HepG2 (cell line): ENCODE measurements around the gene GATD1. TPM values are rescaled to one million over a fixed set of nuclear protein-coding genes. Genes with fewer than 3 reads are reported as not detected.

Source experiments
- ATAC-seq: fragments of 200-7000 bp; cut with Tn5 transposase; 3 replicates; pipeline ENCODE4 v1.9.1; 2020; ENCODE audit warnings: mild to moderate bottlenecking, moderate library complexity
- BruUV-seq: library from RNA; stranded (reverse); fragments of 400-500 nt; replicated peaks from 2 replicates; lab custom pipeline; 2021; lab: Mats Ljungman, UMichigan
- CTCF ChIA-PET: fragments of 300-600 bp; formaldehyde crosslinking; extraction: SDS; loops from one replicate; lab custom pipeline; 2021; ENCODE audit warnings: low total read pairs, inconsistent platforms, low intra/inter-chr PET ratio; lab: Yijun Ruan, JAX
- POLR2A ChIA-PET: fragments of 350-600 bp; sonication (Branson Sonifier 250); formaldehyde crosslinking; loops from one replicate; lab custom pipeline; 2020; ENCODE audit warnings: antibody characterized with exemption, inconsistent platforms; lab: Yijun Ruan, JAX
- DNase-seq: peaks from one replicate; pipeline ENCODE4 v3.0.0-alpha.2; 2015; ENCODE audit warnings: low spot score
- FAIRE-seq: peaks from 3 replicates; lab custom pipeline; 2011; peaks lifted over from hg19 to GRCh38; lab: Jason Lieb, UNC
- H2AFZ ChIP-seq: one replicate; pipeline ENCODE4 v1.6.1; 2011; ENCODE audit warnings: low read length, inconsistent platforms
- H3K27ac ChIP-seq: fragments of 300-600 bp; 3 replicates; pipeline ENCODE4 v1.8.0; 2011; ENCODE audit warnings: mixed run types, mild to moderate bottlenecking, mixed read lengths, low read length, inconsistent platforms; ENCODE audit not compliant: insufficient read depth; ENCODE audit errors: extremely low read length
- H3K27me3 ChIP-seq, 2 experiments: fragments of 200-600 bp in 1 of 2; 2 replicates in 1 of 2; 3 replicates in 1 of 2; pipeline versions ENCODE4 v1.6.0 to v1.8.0; 2011; ENCODE audit warnings: low read length in 2 of 2, mild to moderate bottlenecking in 2 of 2, moderate library complexity in 2 of 2, inconsistent platforms in 1 of 2; ENCODE audit not compliant: insufficient read depth in 2 of 2, control insufficient read depth in 1 of 2
- H3K36me3 ChIP-seq, 2 experiments: fragments of 200-600 bp in 1 of 2; replicated peaks in 1 of 2; 2 replicates in 1 of 2; 3 replicates in 1 of 2; pipeline versions ENCODE4 v1.5.1 to v1.8.0; 2011; ENCODE audit warnings: low read length in 2 of 2, inconsistent platforms in 1 of 2; ENCODE audit not compliant: insufficient read depth in 2 of 2, control insufficient read depth in 1 of 2
- H3K4me1 ChIP-seq: 2 replicates; pipeline ENCODE4 v1.5.1; 2012; ENCODE audit warnings: low read length, inconsistent platforms; ENCODE audit not compliant: insufficient read depth
- H3K4me2 ChIP-seq: 2 replicates; pipeline ENCODE4 v1.6.0; 2011; ENCODE audit warnings: low read depth, low read length, inconsistent platforms
- H3K4me3 ChIP-seq, 3 experiments: fragments of 200-600 bp in 1 of 3; sonication (generic), shearing (Covaris generic) in 1 of 3; replicated peaks in 1 of 3; 2 replicates each; pipeline ENCODE4 v1.5.1; 2011 to 2016; ENCODE audit warnings: low read length in 3 of 3, inconsistent platforms in 2 of 3, low read depth in 2 of 3, mild to moderate bottlenecking in 2 of 3, control low read depth in 1 of 3, mixed read lengths in 1 of 3; ENCODE audit not compliant: insufficient read depth in 1 of 3
- H3K79me2 ChIP-seq: one replicate; pipeline ENCODE4 v1.6.1; 2011; ENCODE audit warnings: low read length, inconsistent platforms; ENCODE audit not compliant: insufficient read depth
- H3K9ac ChIP-seq: 2 replicates; pipeline ENCODE4 v1.6.0; 2011; ENCODE audit warnings: mild to moderate bottlenecking, low read depth, low read length, inconsistent platforms; ENCODE audit not compliant: insufficient read depth
- H3K9me3 ChIP-seq: 2 replicates; pipeline ENCODE4 v1.5.1; 2012; ENCODE audit warnings: mild to moderate bottlenecking, low read length
- H4K20me1 ChIP-seq: 2 replicates; pipeline ENCODE4 v1.6.0; 2011; ENCODE audit warnings: inconsistent platforms, mild to moderate bottlenecking, low read length, moderate library complexity; ENCODE audit not compliant: insufficient read depth
- GATAD1 ChIP-seq: IDR thresholded peaks from 2 replicates; pipeline ENCODE4 v1.6.1; 2016; ENCODE audit warnings: missing genetic modification reagents, missing compliant biosample characterization
- IRX3 ChIP-seq: sonication (generic); formaldehyde crosslinking; IDR thresholded peaks from 2 replicates; pipeline ENCODE4 v1.8.1; 2023; ENCODE audit warnings: mild to moderate bottlenecking, low read depth, missing genetic modification reagents, borderline replicate concordance
- MAFG ChIP-seq: sonication (generic); formaldehyde crosslinking; IDR thresholded peaks from 2 replicates; pipeline ENCODE4 v1.5.1; 2020; ENCODE audit warnings: mild to moderate bottlenecking, missing genetic modification reagents
- MED8 ChIP-seq: sonication (generic); formaldehyde crosslinking; IDR thresholded peaks from 2 replicates; pipeline ENCODE4 v1.8.1; 2023; ENCODE audit warnings: mild to moderate bottlenecking, missing genetic modification reagents; ENCODE audit not compliant: insufficient replicate concordance
- NCOR1 ChIP-seq: fragments of 200-600 bp; sonication (generic); IDR thresholded peaks from 2 replicates; pipeline ENCODE4 v1.7.0; 2017; ENCODE audit warnings: antibody characterized with exemption, low read length, borderline replicate concordance
- RBM22 ChIP-seq: fragments of 200-400 bp; formaldehyde crosslinking; optimal IDR thresholded peaks from 2 replicates; pipeline ENCODE3; 2017; ENCODE audit warnings: mild to moderate bottlenecking, low read length, moderate library complexity
- SIN3B ChIP-seq: fragments of 150-350 bp; IDR thresholded peaks from 2 replicates; pipeline ENCODE4 v1.6.1; 2014; ENCODE audit warnings: low read length
- THRA ChIP-seq: sonication (generic); formaldehyde crosslinking; IDR thresholded peaks from 2 replicates; pipeline ENCODE4 v1.4.0; 2020; ENCODE audit warnings: missing genetic modification reagents, borderline replicate concordance
- UBTF ChIP-seq: sonication (generic); formaldehyde crosslinking; IDR thresholded peaks from 2 replicates; pipeline ENCODE4 v1.4.0; 2020; ENCODE audit warnings: mild to moderate bottlenecking, missing genetic modification reagents
- ZNF230 ChIP-seq: sonication (generic); formaldehyde crosslinking; IDR thresholded peaks from 2 replicates; pipeline ENCODE4 v1.4.0; 2020; ENCODE audit warnings: mild to moderate bottlenecking, missing genetic modification reagents
- ZNF281 ChIP-seq: sonication (generic); formaldehyde crosslinking; IDR thresholded peaks from 2 replicates; pipeline ENCODE4 v1.4.0; 2020; ENCODE audit warnings: missing genetic modification reagents, borderline replicate concordance
- ZNF292 ChIP-seq: sonication (generic); formaldehyde crosslinking; IDR thresholded peaks from 2 replicates; pipeline ENCODE4 v1.8.1; 2022; ENCODE audit warnings: mild to moderate bottlenecking, low read depth, missing genetic modification reagents, borderline replicate concordance
- ZNF543 ChIP-seq: sonication (generic); formaldehyde crosslinking; IDR thresholded peaks from 2 replicates; pipeline ENCODE4 v1.4.0; 2020; ENCODE audit warnings: mild to moderate bottlenecking, missing genetic modification reagents
- ZNF780A ChIP-seq: sonication (generic); formaldehyde crosslinking; IDR thresholded peaks from 2 replicates; pipeline ENCODE4 v1.8.0; 2022; ENCODE audit warnings: mild to moderate bottlenecking, missing genetic modification reagents, moderate library complexity
- ZNF784 ChIP-seq: sonication (generic); formaldehyde crosslinking; IDR thresholded peaks from 2 replicates; pipeline ENCODE4 v1.5.1; 2020; ENCODE audit warnings: missing genetic modification reagents, mild to moderate bottlenecking, borderline replicate concordance
- WGBS: methylation state at CpG from one replicate; pipeline ENCODE4 v1.1.6; 2017; ENCODE audit warnings: low lambda C conversion rate; 5-methylcytosine and 5-hydroxymethylcytosine counted together
- in situ Hi-C: cut with HindIII; loops from 2 replicates; pipeline ENCODE4 v1.10.0; 2017; ENCODE audit warnings: low pct_unique_long_range_greater_than_20kb; ENCODE audit not compliant: extremely low pct_ligation_motif_present
- intact Hi-C: fragments of 100-400 bp; cut with micrococcal nuclease; formaldehyde crosslinking; loops from one replicate; pipeline ENCODE4 v1.10.0; 2022; ENCODE audit not compliant: unreplicated experiment
- polyA plus RNA-seq, 8 experiments: library from polyadenylated mRNA; depleted of rRNA in 3 of 8; stranded (reverse) in 7 of 8; unstranded in 1 of 8; fragments of >200 nt; fragmentation: Illumina TruSeq in 4 of 8; extraction: Trizol in 4 of 8; gene quantifications; 2 replicates each; pipeline versions ENCODE4 v1.2.1 to v1.2.3, GENCODE V29; 2011 to 2016; ENCODE audit warnings: low read depth in 4 of 8, missing spikeins in 1 of 8, mixed read lengths in 1 of 8; ENCODE audit not compliant: insufficient read depth in 1 of 8
- total RNA-seq, 5 experiments: library from RNA; depleted of rRNA; stranded (reverse); fragments of >200 nt; fragmentation: Illumina TruSeq; extraction: Trizol; gene quantifications; 2 replicates each; pipeline ENCODE4 v1.2.3, GENCODE V29; 2016; ENCODE audit warnings: low read depth in 1 of 5

The GATD1 gene
- total and polyA plus RNA-seq, 2 of the 13 experiments (the other 11 are each of a cell fraction or from before 2014, with no cell fraction given), result 31.3 to 60.5 TPM

GRCh38 chr11:809287-810039 is 32.2 kb upstream of the GATD1 start, which contains the start of gene RPLP2:
Gene RPLP2 (plus strand): TSS chr11:809967. CDS start chr11:810235, 268 bp downstream.
- Histone ChIP-seq H3K9ac (peak within 1 kb of the TSS; percentile 98), H3K9me3 (no peaks in the 10 kb centered on the region), H3K36me3 (peaks cover 19 to 27% of the 10 kb centered on the region in 2 experiments), H3K4me2 (peak within 1 kb of the TSS; percentile 97), H2AFZ (no peak within 1 kb of the TSS), H3K4me1 (peaks cover 52% of the 10 kb centered on the region), H3K27me3 (no peaks in the 10 kb centered on the region; a peak in 1 of 5 replicates), H3K27ac (peak within 1 kb of the TSS; percentile 95), H4K20me1 (peaks cover 24% of the 10 kb centered on the region), H3K79me2 (peaks cover 36% of the 10 kb centered on the region), H3K4me3 (peak within 1 kb of the TSS; percentile 97 to 100 (median 99))
- no TSS peak for BruUV-seq
- peak; percentile 82 for ATAC-seq
- intact Hi-C loops (loop anchor here (5.0 kb wide), 1 partner anchor 33 kb away; the partner anchor contains the start of genes POLR2L and TSPAN4), in situ Hi-C loops (no loop called here)
- FAIRE-seq, result peak; percentile 60
- POLR2A ChIA-PET, result interaction anchor here (0.6 to 2.7 kb wide), 20 partner anchors 10 to 364 kb away, joined by 3 to 127 read pairs (median 5); partner anchors contain the start of genes CEND1, CRACR2B, EPS8L2 and GATD1
- DNase-seq, result peak; percentile 93
- whole genome bisulfite sequencing, result 0% methylated on average over 2 of the region's 81 CpGs
- CTCF ChIA-PET, result no interaction called here
- TF ChIP-seq ZNF780A (CRISPR knock-in tag), result peak; percentile 57; the same call in 1 of the 2 replicates
- TF ChIP-seq ZNF543 (CRISPR knock-in tag), result peak; percentile 91; the same call in 1 of the 2 replicates
- TF ChIP-seq MAFG (CRISPR knock-in tag), result no peak
- peak; percentile 70; the same call in 1 of the 2 replicates for TF ChIP-seq ZNF281 (CRISPR knock-in tag)
- TF ChIP-seq MED8 (CRISPR knock-in tag), result no peak
- peak; percentile 94 for TF ChIP-seq GATAD1 (CRISPR knock-in tag)
- no peak for TF ChIP-seq ZNF784
- TF ChIP-seq ZNF230, result peak; percentile 84; the same call in 1 of the 2 replicates
- TF ChIP-seq IRX3 (CRISPR knock-in tag), result peak; percentile 9; the same call in 1 of the 2 replicates
- TF ChIP-seq NCOR1, result peak; percentile 55; the same call in 1 of the 2 replicates
- peak; percentile 68 for TF ChIP-seq RBM22
- no peak; the same call in 1 of the 2 replicates for TF ChIP-seq ZNF292 (CRISPR knock-in tag)
- TF ChIP-seq THRA (CRISPR knock-in tag), result peak; percentile 49; the same call in 1 of the 2 replicates
- TF ChIP-seq UBTF (CRISPR knock-in tag), result peak; percentile 98
- TF ChIP-seq SIN3B, result peak; percentile 49; the same call in 1 of the 2 replicates
